ENCODE data around the gene CDK5. TPM values are rescaled to one million over a fixed set of nuclear protein-coding genes. Genes with fewer than 3 reads are reported as not detected.

Gene CDK5
- total RNA-seq, 1 donor from 2014 or later = 15.8 TPM

DNA sequence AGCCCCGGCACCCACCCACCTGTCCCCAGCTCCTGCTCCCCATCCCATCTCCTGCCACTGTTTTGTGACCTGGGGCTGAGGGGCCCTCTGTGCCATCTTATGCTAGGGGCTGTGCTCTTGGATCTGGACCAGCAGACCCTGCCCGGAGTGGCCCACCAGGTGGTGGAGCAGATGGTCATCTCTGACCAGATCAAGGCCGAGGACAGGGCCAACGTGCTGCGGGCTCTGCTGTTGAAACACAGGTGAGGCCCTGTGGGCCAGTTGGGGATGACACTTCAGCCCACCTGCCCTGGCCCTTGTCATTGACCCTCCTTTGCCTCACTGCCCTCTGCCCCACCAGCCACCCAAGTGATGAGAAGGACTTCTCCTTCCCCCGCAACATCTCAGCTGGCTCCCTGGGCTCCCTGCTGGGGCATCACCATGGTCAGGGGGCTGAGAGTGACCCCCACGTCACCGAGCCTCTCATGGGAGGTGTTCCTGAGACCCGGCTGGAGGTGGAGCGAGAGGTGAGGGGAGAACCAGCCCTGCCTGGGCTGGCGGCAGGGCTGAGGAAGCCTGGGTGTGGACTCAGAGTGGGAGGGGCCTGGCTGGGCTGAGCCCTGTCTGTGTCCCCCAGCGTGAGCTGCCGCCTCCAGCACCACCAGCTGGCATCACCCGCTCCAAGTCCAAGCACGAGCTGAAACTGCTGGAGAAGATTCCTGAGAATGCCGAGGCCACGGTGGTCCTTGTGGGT, 12.3 kb upstream of the CDK5 start:
- intact Hi-C loops (cut with DNase I) = no loop called here
- Histone ChIP-seq H3K27me3 (no peaks in the 10 kb centered on the region), H3K4me3 (no peak overlapping the region), H3K36me3 (peaks cover 90 to 100% of the 10 kb centered on the region in 2 donors), H3K9me3 (no peaks in the 10 kb centered on the region), H3K4me1 (no peaks in the 10 kb centered on the region), H3K27ac (no peak overlapping the region)
- DNase-seq (ENCODE audit: low spot score in 2 of 2) = no peak
- TF ChIP-seq, protein P1, sequence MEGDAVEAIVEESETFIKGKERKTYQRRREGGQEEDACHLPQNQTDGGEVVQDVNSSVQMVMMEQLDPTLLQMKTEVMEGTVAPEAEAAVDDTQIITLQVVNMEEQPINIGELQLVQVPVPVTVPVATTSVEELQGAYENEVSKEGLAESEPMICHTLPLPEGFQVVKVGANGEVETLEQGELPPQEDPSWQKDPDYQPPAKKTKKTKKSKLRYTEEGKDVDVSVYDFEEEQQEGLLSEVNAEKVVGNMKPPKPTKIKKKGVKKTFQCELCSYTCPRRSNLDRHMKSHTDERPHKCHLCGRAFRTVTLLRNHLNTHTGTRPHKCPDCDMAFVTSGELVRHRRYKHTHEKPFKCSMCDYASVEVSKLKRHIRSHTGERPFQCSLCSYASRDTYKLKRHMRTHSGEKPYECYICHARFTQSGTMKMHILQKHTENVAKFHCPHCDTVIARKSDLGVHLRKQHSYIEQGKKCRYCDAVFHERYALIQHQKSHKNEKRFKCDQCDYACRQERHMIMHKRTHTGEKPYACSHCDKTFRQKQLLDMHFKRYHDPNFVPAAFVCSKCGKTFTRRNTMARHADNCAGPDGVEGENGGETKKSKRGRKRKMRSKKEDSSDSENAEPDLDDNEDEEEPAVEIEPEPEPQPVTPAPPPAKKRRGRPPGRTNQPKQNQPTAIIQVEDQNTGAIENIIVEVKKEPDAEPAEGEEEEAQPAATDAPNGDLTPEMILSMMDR (IDR thresholded peaks at IDR 0.05) = no peak

DNA sequence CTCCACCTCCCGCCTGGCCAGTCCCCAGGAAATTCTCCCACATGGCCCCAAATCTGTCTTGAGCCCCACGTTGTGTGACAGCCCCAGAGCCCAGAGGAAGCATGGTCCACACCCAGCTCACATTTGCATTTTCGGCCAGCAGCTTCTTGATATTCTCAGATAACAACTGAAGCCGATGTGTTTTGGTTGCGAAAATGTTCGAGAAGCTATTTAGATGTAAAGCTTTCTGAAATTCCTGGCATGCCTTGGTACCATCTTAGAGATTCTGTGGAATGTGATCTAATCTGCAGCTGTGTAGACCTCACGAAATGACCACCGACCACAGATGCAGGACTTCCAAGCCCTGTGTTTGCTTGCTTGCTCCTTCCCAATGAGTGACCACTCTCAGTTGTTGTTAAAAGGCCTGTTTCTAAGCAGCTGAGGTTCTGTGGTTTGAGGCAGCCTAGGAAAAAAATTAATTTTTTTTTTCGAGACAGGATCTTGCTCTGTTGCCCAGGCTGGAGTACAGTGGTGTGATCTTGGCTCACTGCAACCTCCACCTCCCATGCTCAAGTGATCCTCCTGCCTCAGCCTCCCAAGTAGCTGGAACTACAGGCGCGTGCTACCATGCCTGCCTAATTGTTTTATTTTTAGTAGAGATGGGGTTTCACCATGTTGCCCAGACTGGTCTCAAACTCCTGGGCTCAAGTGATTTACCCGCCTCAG, 10.5 kb upstream of the CDK5 start:
- Histone ChIP-seq H3K9me3 (no peaks in the 10 kb centered on the region), H3K4me1 (no peaks in the 10 kb centered on the region), H3K36me3 (peaks cover 84 to 91% of the 10 kb centered on the region in 2 donors), H3K27me3 (no peaks in the 10 kb centered on the region), H3K27ac (no peak overlapping the region), H3K4me3 (no peak overlapping the region)
- intact Hi-C loops (cut with DNase I) = no loop called here
- TF ChIP-seq, protein P1 (IDR thresholded peaks at IDR 0.05) = no peak
- no peak for DNase-seq (ENCODE audit: low spot score in 2 of 2)

DNA sequence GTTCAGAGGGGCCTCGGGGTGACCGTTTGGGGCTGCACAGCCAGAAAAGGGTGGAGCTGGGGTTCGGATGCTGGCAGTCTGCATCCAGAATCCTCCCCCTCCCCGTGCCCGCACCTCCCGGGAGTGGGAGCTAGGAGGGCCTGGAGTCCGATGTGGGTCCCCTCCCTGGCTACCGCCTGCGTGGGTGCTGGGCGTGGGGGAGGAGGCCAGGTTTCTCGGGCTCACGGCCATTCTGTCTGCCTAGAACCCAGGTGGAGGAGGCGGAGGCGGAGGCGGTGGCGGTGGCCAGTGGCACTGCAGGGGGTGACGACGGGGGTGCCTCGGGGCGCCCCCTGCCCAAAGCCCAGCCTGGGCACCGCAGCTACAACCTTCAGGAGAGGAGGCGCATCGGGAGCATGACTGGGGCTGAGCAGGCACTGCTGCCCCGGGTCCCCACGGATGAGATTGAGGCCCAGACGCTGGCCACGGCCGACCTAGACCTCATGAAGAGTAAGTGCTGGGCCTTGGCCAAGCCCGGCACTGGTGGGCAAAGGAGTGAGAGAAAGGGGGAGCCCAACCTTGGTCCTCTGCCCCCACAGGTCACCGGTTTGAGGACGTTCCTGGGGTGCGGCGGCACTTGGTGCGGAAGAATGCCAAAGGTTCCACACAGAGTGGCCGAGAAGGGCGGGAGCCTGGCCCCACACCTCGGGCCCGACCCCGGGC, 8.7 kb upstream of the CDK5 start:
- peaks cover 69 to 73% of the 10 kb centered on the region in 2 donors for H3K36me3 ChIP-seq
- H3K27me3 ChIP-seq = no peaks in the 10 kb centered on the region
- peaks cover 7 to 17% of the 10 kb centered on the region in 2 donors for H3K4me1 ChIP-seq
- H3K4me3 ChIP-seq = no peak overlapping the region
- no peaks in the 10 kb centered on the region for H3K9me3 ChIP-seq
- DNase-seq (ENCODE audit: low spot score in 2 of 2) = no peak
- intact Hi-C loops (cut with DNase I) = no loop called here
- H3K27ac ChIP-seq = no peak overlapping the region
- TF ChIP-seq, protein P1 (IDR thresholded peaks at IDR 0.05) = no peak

DNA sequence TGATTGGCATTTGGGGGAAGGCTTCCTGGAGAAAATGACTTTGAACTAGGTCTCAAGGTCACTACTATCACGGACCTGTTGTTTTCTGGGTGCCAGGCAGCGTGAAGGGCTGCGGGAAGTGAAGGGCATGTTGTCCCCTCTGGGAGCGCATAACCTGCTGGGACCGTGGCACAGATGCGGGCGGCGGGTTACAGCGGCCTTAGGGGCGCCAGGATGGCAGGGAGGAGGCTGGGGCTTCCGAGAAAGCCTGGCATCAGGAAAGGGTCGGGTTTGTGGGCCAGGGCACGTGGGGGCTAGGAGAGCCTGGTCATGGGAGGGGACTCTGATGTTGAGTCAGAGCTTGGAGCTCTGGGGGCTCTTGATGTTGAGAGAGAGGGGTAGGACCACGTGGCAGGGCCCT, 7.8 kb upstream of the CDK5 start:
- Histone ChIP-seq H3K27me3 (no peaks in the 10 kb centered on the region), H3K9me3 (no peaks in the 10 kb centered on the region), H3K27ac (no peak overlapping the region), H3K4me1 (peaks cover 12 to 25% of the 10 kb centered on the region in 2 donors), H3K36me3 (peaks cover 60 to 64% of the 10 kb centered on the region in 2 donors), H3K4me3 (no peak overlapping the region)
- TF ChIP-seq, protein P1 (IDR thresholded peaks at IDR 0.05) = no peak
- no peak for DNase-seq (ENCODE audit: low spot score in 2 of 2)
- intact Hi-C loops (cut with DNase I) = no loop called here

DNA sequence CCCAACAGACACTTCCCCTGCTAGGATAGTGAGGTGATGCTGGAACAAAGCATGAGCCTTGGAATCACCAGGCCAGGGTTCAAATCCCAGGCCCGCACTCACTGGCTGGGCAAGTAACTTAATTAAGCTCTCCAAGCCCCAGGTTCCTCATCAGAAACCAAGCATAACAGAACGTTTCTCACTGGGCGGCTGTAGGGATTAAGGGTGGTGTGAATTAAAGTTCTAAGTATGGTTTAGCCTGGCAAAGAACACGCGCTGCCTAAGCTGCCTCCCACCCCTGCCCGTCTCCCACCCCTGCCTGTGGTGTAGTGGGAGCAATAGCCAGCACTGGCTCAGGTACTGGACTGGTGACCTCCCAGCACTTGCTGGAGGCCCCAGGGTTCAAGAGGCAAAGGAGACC, 7.3 kb upstream of the CDK5 start:
- Histone ChIP-seq H3K27me3 (no peaks in the 10 kb centered on the region), H3K36me3 (peaks cover 55 to 59% of the 10 kb centered on the region in 2 donors), H3K9me3 (no peaks in the 10 kb centered on the region), H3K27ac (no peak overlapping the region), H3K4me3 (no peak overlapping the region), H3K4me1 (peaks cover 15 to 27% of the 10 kb centered on the region in 2 donors)
- intact Hi-C loops (cut with DNase I) = loop anchor here (5.0 kb wide), 1 partner anchor 182 kb away; the partner anchor contains the start of gene SMARCD3
- DNase-seq (ENCODE audit: low spot score in 2 of 2) = no peak
- TF ChIP-seq, protein P1 (IDR thresholded peaks at IDR 0.05) = no peak

Measured in ascending aorta (tissue), 2 donors.